ENCODE results near the gene PTPRN2. TPM values are rescaled to one million over a fixed set of nuclear protein-coding genes. Genes with fewer than 3 reads are reported as not detected.

Gene PTPRN2
- total RNA-seq, 2 experiments from 2014 or later: 0.70 TPM; not detected in 1

- H3K27ac ChIP-seq (ENCODE audit: low read depth, low read length, poor library complexity, severe bottlenecking): no peak overlapping the region
- H3K4me2 ChIP-seq (ENCODE audit: low read length): no peak overlapping the region
- DNase-seq (ENCODE audit: low spot score): no peak
- H4K20me1 ChIP-seq (ENCODE audit: insufficient read depth, low read length): no peaks in the 10 kb centered on the region
- no peaks in the 10 kb centered on the region for H3K79me2 ChIP-seq (ENCODE audit: insufficient read depth, low read depth, low read length)
- peaks cover 28% of the 10 kb centered on the region for H3K9me3 ChIP-seq (ENCODE audit: low read length)
- BruUV-seq (replicated peaks): no TSS peak
- no peaks in the 10 kb centered on the region for H3K36me3 ChIP-seq (ENCODE audit: insufficient read depth, low read length)
- H3K4me3 ChIP-seq (ENCODE audit: low read depth, low read length, poor library complexity, severe bottlenecking): no peak overlapping the region
- ChIA-PET CTCF (ENCODE audit: unreplicated experiment) (no interaction called here), POLR2A (no interaction called here)
- no peak overlapping the region for H2AFZ ChIP-seq (ENCODE audit: low read length)
- no peak for TF ChIP-seq EZH2phosphoT487 (IDR thresholded peaks at IDR 0.05; ENCODE audit: borderline replicate concordance, low read depth, low read length)
- TF ChIP-seq, protein P1, sequence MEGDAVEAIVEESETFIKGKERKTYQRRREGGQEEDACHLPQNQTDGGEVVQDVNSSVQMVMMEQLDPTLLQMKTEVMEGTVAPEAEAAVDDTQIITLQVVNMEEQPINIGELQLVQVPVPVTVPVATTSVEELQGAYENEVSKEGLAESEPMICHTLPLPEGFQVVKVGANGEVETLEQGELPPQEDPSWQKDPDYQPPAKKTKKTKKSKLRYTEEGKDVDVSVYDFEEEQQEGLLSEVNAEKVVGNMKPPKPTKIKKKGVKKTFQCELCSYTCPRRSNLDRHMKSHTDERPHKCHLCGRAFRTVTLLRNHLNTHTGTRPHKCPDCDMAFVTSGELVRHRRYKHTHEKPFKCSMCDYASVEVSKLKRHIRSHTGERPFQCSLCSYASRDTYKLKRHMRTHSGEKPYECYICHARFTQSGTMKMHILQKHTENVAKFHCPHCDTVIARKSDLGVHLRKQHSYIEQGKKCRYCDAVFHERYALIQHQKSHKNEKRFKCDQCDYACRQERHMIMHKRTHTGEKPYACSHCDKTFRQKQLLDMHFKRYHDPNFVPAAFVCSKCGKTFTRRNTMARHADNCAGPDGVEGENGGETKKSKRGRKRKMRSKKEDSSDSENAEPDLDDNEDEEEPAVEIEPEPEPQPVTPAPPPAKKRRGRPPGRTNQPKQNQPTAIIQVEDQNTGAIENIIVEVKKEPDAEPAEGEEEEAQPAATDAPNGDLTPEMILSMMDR (conservative IDR thresholded peaks at IDR 0.05; ENCODE audit: low read length): no peak
- no peaks in the 10 kb centered on the region for H3K4me1 ChIP-seq (ENCODE audit: insufficient read depth, low read length, poor library complexity, severe bottlenecking)
- intact Hi-C loops (cut with micrococcal nuclease; ENCODE audit: unreplicated experiment): no loop called here
- no peaks in the 10 kb centered on the region for H3K9me2 ChIP-seq (ENCODE audit: insufficient read depth, low read length)
Observed at GRCh38 chr7:158327571-158328180, 259.9 kb downstream of the PTPRN2 start.

DNA sequence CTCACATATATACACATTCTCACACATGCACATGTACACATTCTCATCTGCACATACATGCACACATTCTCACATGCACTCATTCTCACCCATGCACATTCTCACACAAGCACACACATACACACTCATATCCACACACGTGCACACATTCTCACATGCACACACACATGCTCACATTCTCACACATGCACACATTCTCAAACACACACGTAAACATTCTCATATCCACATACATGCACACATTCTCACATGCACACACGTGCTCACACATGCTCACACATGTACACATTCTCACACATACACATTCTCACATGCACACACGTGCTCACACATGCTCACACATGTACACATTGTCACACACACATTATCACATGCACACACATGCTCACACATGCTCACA lies 260.6 kb downstream of the PTPRN2 start:
- Histone ChIP-seq H3K4me3 (ENCODE audit: low read depth, low read length, poor library complexity, severe bottlenecking) (no peak overlapping the region), H3K79me2 (ENCODE audit: insufficient read depth, low read depth, low read length) (no peaks in the 10 kb centered on the region), H3K4me2 (ENCODE audit: low read length) (no peak overlapping the region), H4K20me1 (ENCODE audit: insufficient read depth, low read length) (no peaks in the 10 kb centered on the region), H3K9me3 (ENCODE audit: low read length) (peaks cover 23% of the 10 kb centered on the region), H3K36me3 (ENCODE audit: insufficient read depth, low read length) (no peaks in the 10 kb centered on the region), H3K27ac (ENCODE audit: low read depth, low read length, poor library complexity, severe bottlenecking) (no peak overlapping the region), H3K4me1 (ENCODE audit: insufficient read depth, low read length, poor library complexity, severe bottlenecking) (no peaks in the 10 kb centered on the region), H3K9me2 (ENCODE audit: insufficient read depth, low read length) (no peaks in the 10 kb centered on the region), H2AFZ (ENCODE audit: low read length) (no peak overlapping the region)
- CTCF ChIA-PET (ENCODE audit: unreplicated experiment): no interaction called here
- TF ChIP-seq, protein P1 (conservative IDR thresholded peaks at IDR 0.05; ENCODE audit: low read length): no peak
- no peak for TF ChIP-seq EZH2phosphoT487 (IDR thresholded peaks at IDR 0.05; ENCODE audit: borderline replicate concordance, low read depth, low read length)
- POLR2A ChIA-PET: no interaction called here
- intact Hi-C loops (cut with micrococcal nuclease; ENCODE audit: unreplicated experiment): no loop called here
- DNase-seq (ENCODE audit: low spot score): no peak
- BruUV-seq (replicated peaks): no TSS peak

GRCh38 chr7:158325530-158326381 lies 261.9 kb downstream of the PTPRN2 start:
- no TSS peak for BruUV-seq (replicated peaks)
- no peaks in the 10 kb centered on the region for H3K36me3 ChIP-seq (ENCODE audit: insufficient read depth, low read length)
- H4K20me1 ChIP-seq (ENCODE audit: insufficient read depth, low read length): no peaks in the 10 kb centered on the region
- no peak for DNase-seq (ENCODE audit: low spot score)
- TF ChIP-seq, protein P1 (conservative IDR thresholded peaks at IDR 0.05; ENCODE audit: low read length): no peak
- TF ChIP-seq EZH2phosphoT487 (IDR thresholded peaks at IDR 0.05; ENCODE audit: borderline replicate concordance, low read depth, low read length): no peak
- H3K9me2 ChIP-seq (ENCODE audit: insufficient read depth, low read length): no peaks in the 10 kb centered on the region
- H3K79me2 ChIP-seq (ENCODE audit: insufficient read depth, low read depth, low read length): no peaks in the 10 kb centered on the region
- 0 out of 2 replicates have a peak, but pooled peaks cover 18% of the 10 kb centered on the region for H3K9me3 ChIP-seq (ENCODE audit: low read length)
- intact Hi-C loops (cut with micrococcal nuclease; ENCODE audit: unreplicated experiment): no loop called here
- no peak overlapping the region for H3K4me3 ChIP-seq (ENCODE audit: low read depth, low read length, poor library complexity, severe bottlenecking)
- no peak overlapping the region for H3K4me2 ChIP-seq (ENCODE audit: low read length)
- no peaks in the 10 kb centered on the region for H3K4me1 ChIP-seq (ENCODE audit: insufficient read depth, low read length, poor library complexity, severe bottlenecking)
- ChIA-PET CTCF (ENCODE audit: unreplicated experiment) (no interaction called here), POLR2A (no interaction called here)
- H2AFZ ChIP-seq (ENCODE audit: low read length): no peak overlapping the region
- no peak overlapping the region for H3K27ac ChIP-seq (ENCODE audit: low read depth, low read length, poor library complexity, severe bottlenecking)

Data from OCI-LY7 (cell line).